Activated CD8-positive, alpha-beta T cell treated with anti-CD3 and anti-CD28 coated beads for 36 hours (primary cell): ENCODE results near the gene SYCP1. TPM values are rescaled to one million over a fixed set of nuclear protein-coding genes. Genes with fewer than 3 reads are reported as not detected.

Source experiments
- ATAC-seq: fragments of 200-7000 bp; cut with Tn5 transposase; one replicate; pipeline ENCODE4 v1.10.0; 2021; ENCODE audit warnings: mild to moderate bottlenecking, moderate library complexity
- CTCF ChIA-PET: fragments of 350-600 bp; sonication (Branson Sonifier 250); formaldehyde crosslinking; loops from one replicate; lab custom pipeline; 2021; ENCODE audit warnings: antibody characterized with exemption; lab: Charles Lee
- POLR2A ChIA-PET: fragments of 350-600 bp; sonication (Branson Sonifier 250); formaldehyde crosslinking; loops from one replicate; lab custom pipeline; 2021; ENCODE audit warnings: antibody characterized with exemption; lab: Charles Lee
- DNase-seq: peaks from one replicate; pipeline ENCODE4 v3.0.0-alpha.2; 2020
- H3K27ac Mint-ChIP-seq: one replicate; pipeline ENCODE4 v1.8.0; 2021; ENCODE audit warnings: mild to moderate bottlenecking, mixed read lengths
- H3K27me3 Mint-ChIP-seq: one replicate; pipeline ENCODE4 v1.8.0; 2021; ENCODE audit warnings: mixed read lengths
- H3K36me3 Mint-ChIP-seq: one replicate; pipeline ENCODE4 v1.8.0; 2021; ENCODE audit warnings: low read depth, mixed read lengths
- H3K4me1 Mint-ChIP-seq: one replicate; pipeline ENCODE4 v1.8.0; 2021; ENCODE audit warnings: low read depth, mixed read lengths
- H3K4me3 Mint-ChIP-seq: one replicate; pipeline ENCODE4 v1.8.0; 2021; ENCODE audit warnings: mild to moderate bottlenecking, moderate library complexity, mixed read lengths
- H3K9me3 Mint-ChIP-seq: one replicate; pipeline ENCODE4 v1.8.0; 2021; ENCODE audit warnings: mixed read lengths
- intact Hi-C: fragments of 100-400 bp; cut with micrococcal nuclease; formaldehyde crosslinking; loops from one replicate; pipeline ENCODE4 v1.10.0; 2022
- total RNA-seq, 2 experiments: library from RNA; stranded (reverse); gene quantifications; one replicate each; pipeline ENCODE4 v1.2.3, GENCODE V29; 2021
- TF ChIP-seq, protein P1 (sequence below): fragments of 200-600 bp; IDR thresholded peaks from one replicate; pipeline ENCODE4 v1.8.0; 2022; ENCODE audit warnings: antibody characterized with exemption, mild to moderate bottlenecking

The SYCP1 gene
- total RNA-seq, 2 experiments from 2014 or later = not detected

DNA sequence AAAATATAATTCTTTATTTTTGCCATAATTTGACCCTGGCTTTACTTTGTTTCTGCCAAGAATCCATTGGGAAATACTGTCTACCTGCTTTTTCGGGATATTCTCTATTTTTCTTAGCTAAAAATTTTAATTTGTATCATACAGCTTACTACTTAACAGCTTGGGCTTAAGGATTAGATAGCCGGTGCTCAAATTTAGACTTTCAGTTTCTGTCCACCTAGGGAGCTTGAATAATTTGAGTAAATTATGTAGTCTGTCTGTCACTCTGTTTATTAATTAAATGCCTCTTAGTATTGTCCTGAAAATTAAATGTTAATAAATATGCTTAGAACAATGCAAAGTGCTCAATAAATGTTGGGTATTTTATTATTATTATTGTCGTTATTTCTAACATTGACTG is 6.7 kb downstream of the SYCP1 start:
- DNase-seq (no peak), ATAC-seq (no peak)
- Mint-ChIP-seq H3K27me3 (peaks cover 10% of the 10 kb centered on the region), H3K36me3 (no peaks in the 10 kb centered on the region), H3K4me1 (no peaks in the 10 kb centered on the region), H3K27ac (no peak overlapping the region), H3K9me3 (no peaks in the 10 kb centered on the region), H3K4me3 (no peak overlapping the region)
- ChIA-PET POLR2A (no interaction called here), CTCF (no interaction called here)
- intact Hi-C loops = no loop called here
- TF ChIP-seq, protein P1, sequence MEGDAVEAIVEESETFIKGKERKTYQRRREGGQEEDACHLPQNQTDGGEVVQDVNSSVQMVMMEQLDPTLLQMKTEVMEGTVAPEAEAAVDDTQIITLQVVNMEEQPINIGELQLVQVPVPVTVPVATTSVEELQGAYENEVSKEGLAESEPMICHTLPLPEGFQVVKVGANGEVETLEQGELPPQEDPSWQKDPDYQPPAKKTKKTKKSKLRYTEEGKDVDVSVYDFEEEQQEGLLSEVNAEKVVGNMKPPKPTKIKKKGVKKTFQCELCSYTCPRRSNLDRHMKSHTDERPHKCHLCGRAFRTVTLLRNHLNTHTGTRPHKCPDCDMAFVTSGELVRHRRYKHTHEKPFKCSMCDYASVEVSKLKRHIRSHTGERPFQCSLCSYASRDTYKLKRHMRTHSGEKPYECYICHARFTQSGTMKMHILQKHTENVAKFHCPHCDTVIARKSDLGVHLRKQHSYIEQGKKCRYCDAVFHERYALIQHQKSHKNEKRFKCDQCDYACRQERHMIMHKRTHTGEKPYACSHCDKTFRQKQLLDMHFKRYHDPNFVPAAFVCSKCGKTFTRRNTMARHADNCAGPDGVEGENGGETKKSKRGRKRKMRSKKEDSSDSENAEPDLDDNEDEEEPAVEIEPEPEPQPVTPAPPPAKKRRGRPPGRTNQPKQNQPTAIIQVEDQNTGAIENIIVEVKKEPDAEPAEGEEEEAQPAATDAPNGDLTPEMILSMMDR = no peak

DNA sequence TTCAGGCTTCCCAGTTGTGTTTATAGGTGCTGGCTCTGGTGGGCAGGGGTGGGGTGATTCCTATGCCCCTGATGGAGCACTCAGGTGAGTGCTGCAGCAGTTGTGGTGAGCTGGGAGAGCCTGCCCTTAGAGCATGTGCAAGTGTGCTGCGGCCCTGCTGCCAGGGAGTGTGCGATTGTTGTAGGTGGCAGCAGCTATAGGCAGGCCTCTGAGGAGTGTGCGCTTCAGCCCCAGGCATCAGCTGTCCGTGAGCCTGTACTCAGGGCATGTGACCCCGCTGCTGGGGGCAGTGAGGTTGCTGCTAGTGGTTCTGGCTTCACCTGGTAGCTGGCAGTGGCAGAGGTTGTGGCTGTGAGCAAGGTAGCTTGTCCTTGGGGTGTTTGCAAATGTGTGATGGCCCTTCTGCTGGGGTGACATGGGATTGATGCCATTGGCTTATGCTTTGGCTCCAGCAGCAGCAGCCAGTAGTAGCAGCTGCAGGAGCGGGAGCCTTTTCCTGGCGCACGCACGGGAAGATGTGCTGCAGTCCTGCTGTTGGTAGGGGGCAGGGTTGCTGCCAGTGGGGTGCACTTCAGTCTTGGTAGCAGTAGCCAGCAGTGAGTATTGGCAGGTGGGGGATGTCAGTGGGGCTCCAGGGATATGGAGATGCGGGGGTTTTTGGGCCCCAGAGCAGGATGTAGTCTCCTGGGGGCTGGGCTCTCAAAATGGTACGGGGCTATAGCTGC is 37.7 kb downstream of the SYCP1 start:
- CTCF ChIA-PET = no interaction called here
- no peaks in the 10 kb centered on the region for H3K4me1 Mint-ChIP-seq
- DNase-seq (no peak), ATAC-seq (no peak)
- H3K36me3 Mint-ChIP-seq = no peaks in the 10 kb centered on the region
- no peak overlapping the region for H3K27ac Mint-ChIP-seq
- TF ChIP-seq, protein P1 = no peak
- no peak overlapping the region for H3K4me3 Mint-ChIP-seq
- POLR2A ChIA-PET = interaction anchor here (0.5 kb wide), 1 partner anchor 1033 kb away, joined by 3 read pairs; no protein-coding TSS in a partner anchor
- peaks cover 27% of the 10 kb centered on the region for H3K27me3 Mint-ChIP-seq
- H3K9me3 Mint-ChIP-seq = no peaks in the 10 kb centered on the region
- intact Hi-C loops = no loop called here

DNA sequence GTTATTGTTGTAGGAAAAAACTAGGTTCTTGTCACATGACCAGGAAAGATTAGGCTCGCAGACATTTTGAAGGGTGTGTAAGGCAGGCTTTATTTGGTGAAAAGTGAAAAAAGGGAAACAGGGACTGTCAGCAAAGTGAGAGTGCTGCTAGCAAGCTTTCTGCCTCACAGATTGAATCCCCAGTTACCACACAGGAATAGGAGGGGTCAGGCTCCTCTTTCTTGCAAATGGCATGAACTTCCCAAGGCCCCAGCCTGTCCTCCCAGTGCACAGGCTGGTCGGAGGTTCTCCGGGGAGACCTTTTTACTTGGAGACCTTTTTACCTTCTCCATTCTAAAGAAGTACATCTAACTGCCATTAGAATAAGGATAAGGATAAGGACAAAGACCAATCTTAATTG is 42.1 kb downstream of the SYCP1 start:
- intact Hi-C loops = no loop called here
- Mint-ChIP-seq H3K36me3 (no peaks in the 10 kb centered on the region), H3K4me3 (no peak overlapping the region), H3K4me1 (no peaks in the 10 kb centered on the region), H3K27me3 (peaks cover 24% of the 10 kb centered on the region), H3K9me3 (no peaks in the 10 kb centered on the region), H3K27ac (no peak overlapping the region)
- POLR2A ChIA-PET = no interaction called here
- no peak for ATAC-seq
- TF ChIP-seq, protein P1 = no peak
- CTCF ChIA-PET = interaction anchor here (1.1 kb wide), 1 partner anchor 8 kb away, joined by 4 read pairs; no protein-coding TSS in a partner anchor
- no peak for DNase-seq

DNA sequence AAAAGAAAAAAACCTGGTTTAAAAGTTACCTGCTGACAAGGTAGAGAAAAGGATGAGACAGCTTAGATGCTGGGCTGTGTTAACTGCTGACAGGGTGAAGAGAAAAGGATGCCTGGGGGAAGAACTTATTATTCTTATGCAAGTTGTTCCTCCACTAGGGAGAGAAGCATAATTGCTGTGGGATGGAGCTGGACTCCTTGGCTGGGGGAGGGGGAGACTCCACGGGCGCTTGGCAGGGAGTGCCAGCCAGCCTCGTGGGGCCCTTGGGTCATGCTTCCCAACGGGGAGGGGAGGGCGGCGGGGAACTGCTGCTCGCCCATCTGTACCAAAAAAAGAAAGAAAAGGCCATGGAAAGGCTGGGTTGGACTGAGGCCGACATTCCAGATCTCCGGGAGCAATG is 47.2 kb downstream of the SYCP1 start:
- no peak for DNase-seq
- Mint-ChIP-seq H3K4me3 (no peak overlapping the region), H3K36me3 (no peaks in the 10 kb centered on the region), H3K27ac (no peak overlapping the region), H3K27me3 (peaks cover 7% of the 10 kb centered on the region), H3K9me3 (no peaks in the 10 kb centered on the region), H3K4me1 (no peaks in the 10 kb centered on the region)
- intact Hi-C loops = no loop called here
- ChIA-PET POLR2A (no interaction called here), CTCF (no interaction called here)
- TF ChIP-seq, protein P1 = no peak
- ATAC-seq = no peak

DNA sequence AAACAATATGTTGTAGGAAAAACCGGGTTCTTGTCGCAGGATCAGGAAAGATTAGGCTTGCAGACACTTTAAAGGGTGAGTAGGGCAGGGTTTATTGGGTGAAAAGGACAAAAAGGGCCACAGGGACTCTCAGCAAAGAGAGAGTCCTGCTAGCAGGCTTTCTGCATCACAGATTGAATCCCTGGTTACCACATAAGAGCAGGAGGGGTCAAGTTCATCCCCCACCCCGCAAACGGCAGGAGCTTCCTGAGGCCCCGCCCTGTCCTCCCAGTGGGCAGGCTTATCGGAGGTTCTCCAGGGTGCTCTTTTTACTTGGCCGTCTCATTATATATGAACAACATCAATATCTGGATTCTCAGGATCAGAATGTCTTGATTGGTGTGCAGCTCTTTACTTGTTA is 47.7 kb downstream of the SYCP1 start:
- intact Hi-C loops = no loop called here
- POLR2A ChIA-PET = no interaction called here

More for the DNA sequence above, 47.7 kb downstream of the SYCP1 start:
- Mint-ChIP-seq H3K27ac (no peak overlapping the region), H3K36me3 (no peaks in the 10 kb centered on the region), H3K9me3 (no peaks in the 10 kb centered on the region), H3K27me3 (peaks cover 5% of the 10 kb centered on the region), H3K4me3 (no peak overlapping the region), H3K4me1 (no peaks in the 10 kb centered on the region)
- CTCF ChIA-PET = no interaction called here
- ATAC-seq (no peak), DNase-seq (no peak)
- TF ChIP-seq, protein P1 = no peak
